ENCODE data around the gene ADRA2C. TPM values are rescaled to one million over a fixed set of nuclear protein-coding genes. Genes with fewer than 3 reads are reported as not detected.

The ADRA2C gene
- total RNA-seq, 1 donor from 2014 or later: 4.5 TPM

DNA sequence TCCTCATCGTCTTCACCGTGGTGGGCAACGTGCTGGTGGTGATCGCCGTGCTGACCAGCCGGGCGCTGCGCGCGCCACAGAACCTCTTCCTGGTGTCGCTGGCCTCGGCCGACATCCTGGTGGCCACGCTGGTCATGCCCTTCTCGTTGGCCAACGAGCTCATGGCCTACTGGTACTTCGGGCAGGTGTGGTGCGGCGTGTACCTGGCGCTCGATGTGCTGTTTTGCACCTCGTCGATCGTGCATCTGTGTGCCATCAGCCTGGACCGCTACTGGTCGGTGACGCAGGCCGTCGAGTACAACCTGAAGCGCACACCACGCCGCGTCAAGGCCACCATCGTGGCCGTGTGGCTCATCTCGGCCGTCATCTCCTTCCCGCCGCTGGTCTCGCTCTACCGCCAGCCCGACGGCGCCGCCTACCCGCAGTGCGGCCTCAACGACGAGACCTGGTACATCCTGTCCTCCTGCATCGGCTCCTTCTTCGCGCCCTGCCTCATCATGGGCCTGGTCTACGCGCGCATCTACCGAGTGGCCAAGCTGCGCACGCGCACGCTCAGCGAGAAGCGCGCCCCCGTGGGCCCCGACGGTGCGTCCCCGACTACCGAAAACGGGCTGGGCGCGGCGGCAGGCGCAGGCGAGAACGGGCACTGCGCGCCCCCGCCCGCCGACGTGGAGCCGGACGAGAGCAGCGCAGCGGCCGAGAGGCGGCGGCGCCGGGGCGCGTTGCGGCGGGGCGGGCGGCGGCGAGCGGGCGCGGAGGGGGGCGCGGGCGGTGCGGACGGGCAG is 792 bp downstream of the ADRA2C start:
- TF ChIP-seq, protein P1, sequence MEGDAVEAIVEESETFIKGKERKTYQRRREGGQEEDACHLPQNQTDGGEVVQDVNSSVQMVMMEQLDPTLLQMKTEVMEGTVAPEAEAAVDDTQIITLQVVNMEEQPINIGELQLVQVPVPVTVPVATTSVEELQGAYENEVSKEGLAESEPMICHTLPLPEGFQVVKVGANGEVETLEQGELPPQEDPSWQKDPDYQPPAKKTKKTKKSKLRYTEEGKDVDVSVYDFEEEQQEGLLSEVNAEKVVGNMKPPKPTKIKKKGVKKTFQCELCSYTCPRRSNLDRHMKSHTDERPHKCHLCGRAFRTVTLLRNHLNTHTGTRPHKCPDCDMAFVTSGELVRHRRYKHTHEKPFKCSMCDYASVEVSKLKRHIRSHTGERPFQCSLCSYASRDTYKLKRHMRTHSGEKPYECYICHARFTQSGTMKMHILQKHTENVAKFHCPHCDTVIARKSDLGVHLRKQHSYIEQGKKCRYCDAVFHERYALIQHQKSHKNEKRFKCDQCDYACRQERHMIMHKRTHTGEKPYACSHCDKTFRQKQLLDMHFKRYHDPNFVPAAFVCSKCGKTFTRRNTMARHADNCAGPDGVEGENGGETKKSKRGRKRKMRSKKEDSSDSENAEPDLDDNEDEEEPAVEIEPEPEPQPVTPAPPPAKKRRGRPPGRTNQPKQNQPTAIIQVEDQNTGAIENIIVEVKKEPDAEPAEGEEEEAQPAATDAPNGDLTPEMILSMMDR (IDR thresholded peaks at IDR 0.05; ENCODE audit: borderline replicate concordance): no peak
- no peaks in the 10 kb centered on the region for H3K36me3 ChIP-seq
- peaks cover 14% of the 10 kb centered on the region for H3K4me1 ChIP-seq
- intact Hi-C loops (cut with micrococcal nuclease): no loop called here
- peak overlapping the region; percentile 62 for H3K4me3 ChIP-seq
- H3K27me3 ChIP-seq (ENCODE audit: low read depth): peaks cover 79% of the 10 kb centered on the region
- H3K9me3 ChIP-seq (replicated peaks): no peaks in the 10 kb centered on the region
- no peak for DNase-seq
- H3K27ac ChIP-seq (replicated peaks): peak overlapping the region; percentile 63

GRCh38 chr4:3767570-3768288 is 1.5 kb downstream of the ADRA2C start:
- intact Hi-C loops (cut with micrococcal nuclease): no loop called here
- Histone ChIP-seq H3K27ac (replicated peaks) (no peak overlapping the region), H3K4me1 (peaks cover 14% of the 10 kb centered on the region), H3K36me3 (no peaks in the 10 kb centered on the region), H3K4me3 (peak overlapping the region; percentile 30), H3K27me3 (ENCODE audit: low read depth) (peaks cover 86% of the 10 kb centered on the region), H3K9me3 (replicated peaks) (no peaks in the 10 kb centered on the region)
- no peak for DNase-seq
- TF ChIP-seq, protein P1 (IDR thresholded peaks at IDR 0.05; ENCODE audit: borderline replicate concordance): peak; percentile 39

GRCh38 chr4:3768842-3769641 is 2.9 kb downstream of the ADRA2C start:
- H3K9me3 ChIP-seq (replicated peaks): no peaks in the 10 kb centered on the region
- no peak for DNase-seq
- intact Hi-C loops (cut with micrococcal nuclease): no loop called here
- TF ChIP-seq, protein P1 (IDR thresholded peaks at IDR 0.05; ENCODE audit: borderline replicate concordance): no peak
- no peak overlapping the region for H3K4me3 ChIP-seq
- H3K4me1 ChIP-seq: peaks cover 14% of the 10 kb centered on the region
- H3K36me3 ChIP-seq: no peaks in the 10 kb centered on the region
- H3K27ac ChIP-seq (replicated peaks): no peak overlapping the region
- H3K27me3 ChIP-seq (ENCODE audit: low read depth): peaks cover 89% of the 10 kb centered on the region

GRCh38 chr4:3769642-3770184 is 3.5 kb downstream of the ADRA2C start:
- peaks cover 14% of the 10 kb centered on the region for H3K4me1 ChIP-seq
- no peaks in the 10 kb centered on the region for H3K9me3 ChIP-seq (replicated peaks)
- DNase-seq: no peak
- intact Hi-C loops (cut with micrococcal nuclease): no loop called here
- no peak overlapping the region for H3K27ac ChIP-seq (replicated peaks)
- no peaks in the 10 kb centered on the region for H3K36me3 ChIP-seq
- TF ChIP-seq, protein P1 (IDR thresholded peaks at IDR 0.05; ENCODE audit: borderline replicate concordance): no peak
- H3K27me3 ChIP-seq (ENCODE audit: low read depth): peaks cover 89% of the 10 kb centered on the region
- H3K4me3 ChIP-seq: no peak overlapping the region
